Ovary (tissue), 9 donors: ENCODE results near the gene VGLL4. TPM values are rescaled to one million over a fixed set of nuclear protein-coding genes. Genes with fewer than 3 reads are reported as not detected.

Experiments used
- DNase-seq, 5 donors: peaks; one replicate each; pipeline ENCODE4 v3.0.0-alpha.2; 2019 to 2020
- H3K27ac ChIP-seq, 2 donors: fragments of 200-600 bp; one replicate each; pipeline versions ENCODE4 v1.5.1 to v1.8.0; 2019 to 2022
- H3K27me3 ChIP-seq: fragments of 200-600 bp; one replicate; pipeline ENCODE4 v1.8.0; 2022
- H3K36me3 ChIP-seq: fragments of 200-600 bp; sonication (generic); one replicate; pipeline ENCODE4 v1.5.1; 2019
- H3K4me1 ChIP-seq: one replicate; pipeline ENCODE4 v1.8.1; 2013; ENCODE audit warnings: mild to moderate bottlenecking, moderate library complexity; ENCODE audit not compliant: insufficient read depth
- H3K4me3 ChIP-seq: fragments of 200-600 bp; sonication (generic); one replicate; pipeline ENCODE4 v1.5.1; 2017
- H3K9me3 ChIP-seq, 2 donors: fragments of 200-600 bp in 1 of 2; sonication (generic) in 1 of 2; one replicate each; pipeline versions ENCODE4 v1.5.1 to v1.8.1; 2013 to 2019; ENCODE audit warnings: mild to moderate bottlenecking in 1 of 2, moderate library complexity in 1 of 2
- CTCF ChIP-seq, 3 donors: fragments of 450-650 bp in 2 of 3; fragments of 200-600 bp in 1 of 3; IDR thresholded peaks; one replicate each; pipeline versions ENCODE4 v1.5.1 to v1.8.0; 2016 to 2022; ENCODE audit warnings: antibody characterized with exemption in 3 of 3, mild to moderate bottlenecking in 1 of 3
- EP300 ChIP-seq: sonication (generic); formaldehyde crosslinking; IDR thresholded peaks from one replicate; pipeline ENCODE4 v1.6.1; 2017; ENCODE audit warnings: antibody characterized with exemption
- POLR2A ChIP-seq: fragments of 450-650 bp; IDR thresholded peaks from one replicate; pipeline ENCODE4 v1.6.1; 2017; ENCODE audit warnings: antibody characterized with exemption, mild to moderate bottlenecking, moderate library complexity
- WGBS, 3 donors: extraction: QIAGEN DNeasy Blood & Tissue Kit in 1 of 3; methylation state at CpG; one replicate each; pipeline versions ENCODE4 v1.1.5 to v1.1.7; 2013 to 2017; 5-methylcytosine and 5-hydroxymethylcytosine counted together
- intact Hi-C, 4 donors: fragments of 100-400 bp; cut with DNase I; formaldehyde crosslinking; loops; one replicate each; pipeline versions ENCODE4 v1.11.0 to v1.15.1; 2022 to 2023
- polyA plus RNA-seq, 2 donors: library from polyadenylated mRNA; stranded (reverse); fragments of 200-250 nt in 1 of 2; fragments of 350-450 nt in 1 of 2; fragmentation: Illumina TruSeq in 1 of 2; extraction: RNeasy Lipid Tissue Mini Kit (QIAGEN cat#74804) in 1 of 2; gene quantifications; one replicate each; pipeline ENCODE4 v1.2.3, GENCODE V29; 2013 to 2014
- total RNA-seq, 7 donors: library from RNA; depleted of rRNA in 2 of 7; stranded (reverse); fragments of >200 nt in 2 of 7; fragmentation: NEBNext Ultra II Directional in 3 of 7; extraction: Animal tissue kit (Norgen Biotek cat#: 25700) in 3 of 7; gene quantifications; one replicate each; pipeline versions ENCODE4 v1.1.0 to v1.2.4, GENCODE V29; 2016 to 2023
- donor health status: DM: no; HTN: no; CAD: no; lungs with moderate emphysema.
- donor health status: DM: no; HTN: no; CAD: no.
- donor health status: Bipolar disorder and iron deficiency.
- donor health status: DM: yes; HTN: yes; CAD: no.
- donor health status: DM: no; HTN: no; CAD: no.
- donor health status: DM: yes; HTN: yes; CAD: no.

The VGLL4 gene
- total and polyA plus RNA-seq, 9 donors = 73.2 to 120 (median 106) TPM

GRCh38 chr3:11625376-11626083 lies 18.2 kb downstream of the VGLL4 start:
- no peaks in the 10 kb centered on the region for H3K9me3 ChIP-seq
- intact Hi-C loops = no loop called here
- no peaks in the 10 kb centered on the region for H3K36me3 ChIP-seq
- no peak overlapping the region for H3K4me3 ChIP-seq
- H3K4me1 ChIP-seq = peaks cover 17% of the 10 kb centered on the region
- H3K27me3 ChIP-seq = no peaks in the 10 kb centered on the region
- H3K27ac ChIP-seq = no peak overlapping the region
- 81 to 87% (median 82%) methylated on average over 5 of the region's 5 CpGs for WGBS, 3 donors
- no peak for TF ChIP-seq POLR2A
- TF ChIP-seq CTCF (IDR thresholded peaks at IDR 0.05) = no peak
- TF ChIP-seq EP300 = no peak
- DNase-seq = no peak

GRCh38 chr3:11624704-11625375 lies 18.9 kb downstream of the VGLL4 start:
- no peak overlapping the region for H3K27ac ChIP-seq
- WGBS, 3 donors = 86 to 89% (median 87%) methylated on average over 7 of the region's 7 CpGs

GRCh38 chr3:11624161-11624560 lies 19.6 kb downstream of the VGLL4 start:
- no peak overlapping the region for H3K4me3 ChIP-seq
- intact Hi-C loops = no loop called here
- no peak for DNase-seq
- H3K27me3 ChIP-seq = no peaks in the 10 kb centered on the region
- H3K36me3 ChIP-seq = no peaks in the 10 kb centered on the region
- peaks cover 19% of the 10 kb centered on the region for H3K4me1 ChIP-seq
- TF ChIP-seq CTCF (IDR thresholded peaks at IDR 0.05) = no peak
- TF ChIP-seq POLR2A = no peak
- TF ChIP-seq EP300 = no peak
- H3K9me3 ChIP-seq = no peaks in the 10 kb centered on the region
- H3K27ac ChIP-seq = no peak overlapping the region
- WGBS, 3 donors = 79 to 84% (median 83%) methylated on average over 8 of the region's 8 CpGs

More at GRCh38 chr3:11624704-11625375, 18.9 kb downstream of the VGLL4 start:
- no peaks in the 10 kb centered on the region for H3K36me3 ChIP-seq
- TF ChIP-seq POLR2A (no peak), EP300 (no peak), CTCF (IDR thresholded peaks at IDR 0.05) (no peak)
- no peak for DNase-seq
- H3K9me3 ChIP-seq = no peaks in the 10 kb centered on the region
- H3K4me1 ChIP-seq = peaks cover 18% of the 10 kb centered on the region
- intact Hi-C loops = no loop called here
- H3K27me3 ChIP-seq = no peaks in the 10 kb centered on the region
- no peak overlapping the region for H3K4me3 ChIP-seq

GRCh38 chr3:11622586-11623550 lies 20.8 kb downstream of the VGLL4 start:
- intact Hi-C loops = no loop called here

More at GRCh38 chr3:11622586-11623550, 20.8 kb downstream of the VGLL4 start:
- Histone ChIP-seq H3K4me1 (peaks cover 18% of the 10 kb centered on the region), H3K36me3 (no peaks in the 10 kb centered on the region), H3K4me3 (no peak overlapping the region), H3K9me3 (no peaks in the 10 kb centered on the region), H3K27ac (no peak overlapping the region), H3K27me3 (no peaks in the 10 kb centered on the region)
- 94 to 95% (median 94%) methylated on average over 9 of the region's 9 CpGs for WGBS, 3 donors
- no peak for DNase-seq
- TF ChIP-seq POLR2A = no peak
- TF ChIP-seq CTCF (IDR thresholded peaks at IDR 0.05) = no peak
- TF ChIP-seq EP300 = no peak
